Skeletal muscle tissue (tissue), 4 donors: ENCODE results near the gene ZNF418. TPM values are rescaled to one million over a fixed set of nuclear protein-coding genes. Genes with fewer than 3 reads are reported as not detected.

ENCODE experiments used
- H3K27ac ChIP-seq: one replicate; pipeline ENCODE4 v1.7.0; 2013; ENCODE audit warnings: mild to moderate bottlenecking, low read depth, low read length, inconsistent platforms
- H3K27me3 ChIP-seq, 3 donors: one replicate each; pipeline ENCODE4 v1.7.0; 2013; ENCODE audit warnings: low read length in 3 of 3; ENCODE audit not compliant: control insufficient read depth in 3 of 3, insufficient read depth in 3 of 3
- H3K36me3 ChIP-seq, 3 donors: one replicate each; pipeline ENCODE4 v1.7.0; 2013; ENCODE audit warnings: low read length in 3 of 3; ENCODE audit not compliant: control insufficient read depth in 3 of 3, insufficient read depth in 3 of 3
- H3K4me1 ChIP-seq, 3 donors: one replicate each; pipeline ENCODE4 v1.7.0; 2013; ENCODE audit warnings: low read length in 3 of 3, mild to moderate bottlenecking in 3 of 3; ENCODE audit not compliant: control insufficient read depth in 3 of 3, insufficient read depth in 3 of 3
- H3K4me3 ChIP-seq, 3 donors: one replicate each; pipeline ENCODE4 v1.7.0; 2013; ENCODE audit warnings: low read length in 3 of 3
- H3K9ac ChIP-seq, 3 donors: one replicate each; pipeline ENCODE4 v1.7.0; 2013; ENCODE audit warnings: low read length in 3 of 3, mild to moderate bottlenecking in 3 of 3, moderate library complexity in 2 of 3, low read depth in 1 of 3
- H3K9me3 ChIP-seq, 3 donors: one replicate each; pipeline ENCODE4 v1.7.0; 2013; ENCODE audit warnings: low read length in 3 of 3; ENCODE audit not compliant: control insufficient read depth in 3 of 3
- total RNA-seq: library from RNA; depleted of rRNA; stranded (reverse); fragments of >200 nt; gene quantifications from one replicate; pipeline ENCODE4 v1.2.3, GENCODE V29; 2014
- donor health status: Osteomylitis.

The ZNF418 gene
- 17.2 TPM for total RNA-seq

- peaks cover 21 to 24% (median 21%) of the 10 kb centered on the region in 3 donors for H3K36me3 ChIP-seq
- H3K4me1 ChIP-seq: peaks cover 7 to 16% (median 7%) of the 10 kb centered on the region in 3 donors
- peak within 1 kb of the TSS; percentile 46 for H3K27ac ChIP-seq
- H3K27me3 ChIP-seq: no peaks in the 10 kb centered on the region
- peak within 1 kb of the TSS; percentile 80 to 87 (median 84) for H3K9ac ChIP-seq
- H3K4me3 ChIP-seq: peak within 1 kb of the TSS; percentile 78 to 91 (median 86)
- peaks cover 11 to 18% (median 14%) of the 10 kb centered on the region in 3 donors for H3K9me3 ChIP-seq
These were observed at the start of gene ZNF418 for GRCh38 chr19:57934820-57935665. Gene ZNF418 (minus strand): TSS chr19:57935402. CDS start chr19:57933822, 1,580 bp downstream.

DNA sequence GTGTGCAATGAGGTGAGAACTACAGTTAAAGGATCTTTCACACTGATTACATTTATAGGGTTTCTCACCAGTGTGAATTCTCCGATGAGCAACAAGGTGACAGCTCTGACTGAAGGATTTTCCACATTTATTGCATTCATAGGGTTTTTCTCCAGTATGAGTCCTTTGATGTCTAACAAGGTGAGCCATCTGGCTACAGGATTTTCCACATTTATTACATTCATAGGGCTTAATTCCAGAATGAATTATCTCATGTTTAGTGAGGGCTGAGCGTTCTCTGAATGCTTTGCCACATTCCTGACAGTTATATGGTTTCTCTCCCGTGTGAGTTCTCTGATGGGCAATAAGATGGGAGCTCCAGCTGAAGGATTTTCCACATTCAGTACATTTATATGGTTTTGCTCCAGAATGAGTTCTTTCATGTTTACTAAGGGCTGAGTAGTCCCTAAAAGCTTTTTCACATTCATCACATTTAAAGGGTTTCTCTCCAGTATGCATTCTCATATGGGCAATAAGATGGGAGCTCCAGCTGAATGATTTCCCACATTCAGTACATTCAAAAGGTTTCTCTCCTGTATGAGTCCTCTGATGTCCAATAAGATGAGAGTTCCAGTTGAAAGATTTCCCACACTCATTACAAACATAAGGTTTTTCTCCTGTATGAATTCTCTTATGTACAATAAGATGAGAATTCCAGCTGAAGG is 43.5 kb upstream of the ZNF418 start:
- H3K4me3 ChIP-seq: peak overlapping the region; percentile 8 to 46 (median 15)
- H3K4me1 ChIP-seq: no peaks in the 10 kb centered on the region
- H3K9me3 ChIP-seq: peaks cover 62 to 87% (median 81%) of the 10 kb centered on the region in 3 donors
- no peaks in the 10 kb centered on the region for H3K27me3 ChIP-seq
- peaks cover 77 to 86% (median 85%) of the 10 kb centered on the region in 3 donors for H3K36me3 ChIP-seq
- H3K27ac ChIP-seq: no peak overlapping the region
- H3K9ac ChIP-seq: no peak overlapping the region

- Histone ChIP-seq H3K9ac (no peak within 1 kb of the TSS), H3K4me1 (no peaks in the 10 kb centered on the region), H3K4me3 (peak within 1 kb of the TSS in 1 of 3 donors; percentile 25), H3K9me3 (peaks cover 45 to 80% (median 73%) of the 10 kb centered on the region in 3 donors), H3K36me3 (peaks cover 45 to 65% (median 52%) of the 10 kb centered on the region in 3 donors), H3K27ac (no peak within 1 kb of the TSS), H3K27me3 (no peaks in the 10 kb centered on the region)
These were observed 39.2 kb upstream of the ZNF418 start, which contains the start of gene C19orf18 for GRCh38 chr19:57974434-57974833. Gene C19orf18 (minus strand): TSS chr19:57974534. CDS start chr19:57974432, 102 bp downstream.

DNA sequence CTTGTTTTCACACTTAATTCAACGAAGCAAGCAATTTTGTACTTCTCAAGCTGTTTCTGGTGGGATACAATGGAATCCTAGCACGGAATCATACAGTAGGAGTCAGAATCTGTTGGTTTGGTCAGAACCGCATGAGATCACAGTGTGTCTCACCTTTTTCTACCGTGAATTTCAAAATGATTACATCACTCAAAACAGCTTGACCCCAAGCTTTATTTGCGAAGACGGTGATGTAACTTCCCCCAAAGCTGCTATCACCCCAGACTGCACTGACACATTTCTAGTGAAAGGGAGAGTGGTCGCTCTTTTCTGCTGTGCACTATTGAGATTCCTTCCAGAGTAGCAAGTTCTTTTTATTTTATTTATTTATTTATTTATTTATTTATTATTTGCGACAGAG is 29.6 kb upstream of the ZNF418 start:
- Histone ChIP-seq H3K27me3 (no peaks in the 10 kb centered on the region), H3K27ac (no peak overlapping the region), H3K9ac (no peak overlapping the region), H3K36me3 (peaks cover 8 to 15% (median 15%) of the 10 kb centered on the region in 3 donors), H3K9me3 (peaks cover 16 to 31% (median 28%) of the 10 kb centered on the region in 3 donors), H3K4me3 (no peak overlapping the region), H3K4me1 (no peaks in the 10 kb centered on the region)

GRCh38 chr19:57961785-57962184 is 26.6 kb upstream of the ZNF418 start:
- Histone ChIP-seq H3K9me3 (peaks cover 14 to 28% (median 20%) of the 10 kb centered on the region in 3 donors), H3K9ac (no peak overlapping the region), H3K4me3 (no peak overlapping the region), H3K36me3 (peaks cover 6 to 8% (median 7%) of the 10 kb centered on the region in 3 donors), H3K27me3 (no peaks in the 10 kb centered on the region), H3K27ac (no peak overlapping the region), H3K4me1 (no peaks in the 10 kb centered on the region)

DNA sequence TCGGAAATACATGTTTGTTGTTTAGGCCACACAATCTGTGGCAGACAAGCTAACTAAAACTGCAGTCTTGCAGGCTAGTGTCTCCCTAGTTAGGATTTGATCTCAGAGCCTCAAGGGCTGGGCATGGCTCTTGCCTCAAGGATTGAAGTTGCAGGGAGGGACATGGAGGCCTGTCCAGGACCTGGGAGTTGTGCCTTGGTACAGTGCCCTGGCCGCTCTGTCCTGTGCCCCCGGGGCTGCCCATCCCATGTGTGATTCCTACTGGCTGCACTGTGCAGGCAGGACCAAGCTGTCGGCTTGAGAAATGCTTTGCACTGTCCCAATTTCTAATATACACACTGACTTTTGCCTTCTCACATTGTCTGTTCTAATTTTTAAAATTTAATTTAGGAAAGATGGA is 19.8 kb upstream of the ZNF418 start:
- Histone ChIP-seq H3K27ac (no peak overlapping the region), H3K27me3 (no peaks in the 10 kb centered on the region), H3K4me3 (no peak overlapping the region), H3K36me3 (peaks cover 2 to 4% (median 3%) of the 10 kb centered on the region in 3 donors), H3K9ac (no peak overlapping the region), H3K9me3 (peaks cover 14 to 29% (median 16%) of the 10 kb centered on the region in 3 donors), H3K4me1 (no peaks in the 10 kb centered on the region)

- Histone ChIP-seq H3K4me1 (peaks cover 9 to 15% (median 10%) of the 10 kb centered on the region in 3 donors), H3K9me3 (peaks cover 5 to 23% (median 18%) of the 10 kb centered on the region in 3 donors), H3K36me3 (peaks cover 3 to 7% (median 4%) of the 10 kb centered on the region in 3 donors), H3K27ac (no peak overlapping the region), H3K4me3 (no peak overlapping the region), H3K27me3 (no peaks in the 10 kb centered on the region), H3K9ac (no peak overlapping the region)
These were observed 14.5 kb upstream of the ZNF418 start for GRCh38 chr19:57949702-57950101.

- peaks cover 5 to 8% (median 5%) of the 10 kb centered on the region in 3 donors for H3K36me3 ChIP-seq
- peaks cover 9 to 15% (median 10%) of the 10 kb centered on the region in 3 donors for H3K4me1 ChIP-seq
- no peak overlapping the region for H3K27ac ChIP-seq
- H3K9ac ChIP-seq: no peak overlapping the region
- no peaks in the 10 kb centered on the region for H3K27me3 ChIP-seq
- H3K9me3 ChIP-seq: peaks cover 5 to 20% (median 18%) of the 10 kb centered on the region in 3 donors
- no peak overlapping the region for H3K4me3 ChIP-seq
These were observed 14.1 kb upstream of the ZNF418 start for GRCh38 chr19:57949296-57949695.

DNA sequence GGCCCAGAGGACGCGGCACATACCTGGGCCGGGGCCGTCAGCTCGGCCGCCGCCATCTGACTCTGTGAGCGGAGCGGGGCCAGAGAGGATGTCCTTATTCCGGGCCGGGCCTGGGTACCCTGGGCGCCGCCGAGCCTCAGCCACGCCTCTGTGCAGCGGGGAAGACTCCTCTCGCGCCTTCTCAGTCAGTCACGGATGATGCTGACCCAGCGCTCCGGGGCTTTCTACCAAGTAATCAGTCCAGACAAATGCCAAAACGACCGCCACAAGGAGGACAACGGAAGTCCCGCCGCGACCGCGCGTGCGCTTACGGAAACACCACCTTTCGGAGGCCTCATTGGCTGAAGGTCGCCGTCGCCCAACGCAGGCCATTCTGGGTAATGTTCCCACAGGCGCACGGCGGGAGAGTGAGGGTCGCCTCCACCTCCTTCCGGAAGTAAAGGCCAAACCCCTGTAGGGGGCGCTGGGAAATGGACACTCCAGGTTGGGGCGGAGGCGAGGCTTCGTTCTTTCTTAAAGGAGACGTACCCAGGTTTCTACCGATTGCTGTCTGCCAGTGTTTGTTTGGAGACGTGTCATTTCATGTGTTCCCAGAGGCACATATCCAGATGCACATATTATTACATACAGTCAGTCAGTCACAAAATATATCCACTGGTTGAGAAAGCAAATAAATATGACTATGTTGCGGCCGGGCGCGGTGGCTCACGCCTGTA is 12.4 kb upstream of the ZNF418 start, which contains the start of gene ZNF256:
ZNF256 (minus strand) TSS at position 288 of the 716 bp plus-strand sequence; CDS start at position 56, 232 bp downstream.
- Histone ChIP-seq H3K4me3 (peak within 1 kb of the TSS; percentile 91 to 97 (median 92)), H3K9ac (peak within 1 kb of the TSS; percentile 88 to 91 (median 90)), H3K27me3 (no peaks in the 10 kb centered on the region), H3K4me1 (peaks cover 9 to 15% (median 10%) of the 10 kb centered on the region in 3 donors), H3K27ac (peak within 1 kb of the TSS; percentile 85), H3K9me3 (peaks cover 11 to 27% (median 23%) of the 10 kb centered on the region in 3 donors), H3K36me3 (peaks cover 19 to 23% (median 21%) of the 10 kb centered on the region in 3 donors)
